RWPE2 (cell line): ENCODE data around the gene CACNA2D2.
"Not testable (repeated sequence)": the region's sequence is repeated elsewhere in the genome, so short reads cannot be mapped to it uniquely, and the experiment has no call there.

Experiments
- ATAC-seq: fragments of 200-7000 bp; cut with Tn5 transposase; 3 replicates; pipeline ENCODE4 v1.9.1; 2021; ENCODE audit warnings: low read depth
- DNase-seq: peaks from one replicate; pipeline ENCODE4 v3.0.0-alpha.2; 2020; ENCODE audit warnings: low spot score
- H3K27ac ChIP-seq: fragments of 450-650 bp; 2 replicates; pipeline ENCODE4 v1.5.1; 2017; ENCODE audit warnings: mild to moderate bottlenecking; ENCODE audit not compliant: poor library complexity, severe bottlenecking
- H3K27me3 ChIP-seq: fragments of 250-450 bp; sonication (Bioruptor Pico); 2 replicates; pipeline ENCODE4 v1.5.1; 2021; ENCODE audit warnings: mild to moderate bottlenecking, moderate library complexity; ENCODE audit not compliant: insufficient read depth, poor library complexity, severe bottlenecking
- H3K36me3 ChIP-seq: fragments of 250-450 bp; sonication (Bioruptor Pico); 2 replicates; pipeline ENCODE4 v1.5.1; 2020; ENCODE audit warnings: low read depth, mild to moderate bottlenecking, moderate library complexity
- H3K4me1 ChIP-seq: fragments of 250-450 bp; sonication (Bioruptor Pico); 2 replicates; pipeline ENCODE4 v1.5.1; 2021; ENCODE audit warnings: mild to moderate bottlenecking, moderate library complexity; ENCODE audit not compliant: insufficient read depth, poor library complexity, severe bottlenecking
- H3K4me3 ChIP-seq: fragments of 250-450 bp; sonication (Bioruptor Pico); 2 replicates; pipeline ENCODE4 v1.5.1; 2021; ENCODE audit warnings: mild to moderate bottlenecking, moderate library complexity; ENCODE audit not compliant: severe bottlenecking
- H3K9me3 ChIP-seq: fragments of 250-450 bp; sonication (Bioruptor Pico); 2 replicates; pipeline ENCODE4 v1.5.1; 2021; ENCODE audit warnings: mild to moderate bottlenecking, moderate library complexity; ENCODE audit not compliant: severe bottlenecking
- TF ChIP-seq, protein P1 (sequence below): fragments of 450-650 bp; IDR thresholded peaks from one replicate; pipeline ENCODE4 v1.5.1; 2017; ENCODE audit warnings: mild to moderate bottlenecking, moderate library complexity; ENCODE audit not compliant: poor library complexity, severe bottlenecking

The CACNA2D2 gene

DNA sequence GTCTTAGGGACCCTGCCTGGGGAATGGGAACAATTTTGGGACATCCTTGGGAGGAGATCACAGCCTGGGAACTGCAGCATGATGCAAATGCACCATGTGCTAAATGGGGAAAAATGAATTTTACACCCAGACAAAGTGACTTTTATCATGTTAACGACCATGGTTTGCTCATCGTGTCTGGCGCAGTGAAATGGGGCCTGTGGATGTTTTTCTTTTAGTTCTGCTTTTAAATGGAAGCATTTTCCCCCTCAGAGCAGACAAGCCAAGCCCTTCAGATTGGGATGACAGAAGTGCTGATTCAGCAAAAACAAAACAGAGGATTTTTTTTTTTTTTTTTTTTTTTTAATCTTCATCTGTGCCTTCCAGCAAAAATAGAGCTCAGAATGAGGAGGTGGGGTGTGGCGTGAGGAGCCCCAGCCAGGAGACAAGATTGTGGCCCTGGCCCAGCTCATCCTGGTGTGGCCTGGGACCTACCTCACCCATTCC is 14.3 kb upstream of the CACNA2D2 start:
- Histone ChIP-seq H3K36me3 (no peaks in the 10 kb centered on the region), H3K9me3 (no peaks in the 10 kb centered on the region), H3K4me1 (no peaks in the 10 kb centered on the region), H3K27ac (no peak overlapping the region), H3K4me3 (no peak overlapping the region), H3K27me3 (no peaks in the 10 kb centered on the region)
- DNase-seq, result no peak
- TF ChIP-seq, protein P1, sequence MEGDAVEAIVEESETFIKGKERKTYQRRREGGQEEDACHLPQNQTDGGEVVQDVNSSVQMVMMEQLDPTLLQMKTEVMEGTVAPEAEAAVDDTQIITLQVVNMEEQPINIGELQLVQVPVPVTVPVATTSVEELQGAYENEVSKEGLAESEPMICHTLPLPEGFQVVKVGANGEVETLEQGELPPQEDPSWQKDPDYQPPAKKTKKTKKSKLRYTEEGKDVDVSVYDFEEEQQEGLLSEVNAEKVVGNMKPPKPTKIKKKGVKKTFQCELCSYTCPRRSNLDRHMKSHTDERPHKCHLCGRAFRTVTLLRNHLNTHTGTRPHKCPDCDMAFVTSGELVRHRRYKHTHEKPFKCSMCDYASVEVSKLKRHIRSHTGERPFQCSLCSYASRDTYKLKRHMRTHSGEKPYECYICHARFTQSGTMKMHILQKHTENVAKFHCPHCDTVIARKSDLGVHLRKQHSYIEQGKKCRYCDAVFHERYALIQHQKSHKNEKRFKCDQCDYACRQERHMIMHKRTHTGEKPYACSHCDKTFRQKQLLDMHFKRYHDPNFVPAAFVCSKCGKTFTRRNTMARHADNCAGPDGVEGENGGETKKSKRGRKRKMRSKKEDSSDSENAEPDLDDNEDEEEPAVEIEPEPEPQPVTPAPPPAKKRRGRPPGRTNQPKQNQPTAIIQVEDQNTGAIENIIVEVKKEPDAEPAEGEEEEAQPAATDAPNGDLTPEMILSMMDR, result no peak
- ATAC-seq, result no peak

- TF ChIP-seq, protein P1, result no peak
- Histone ChIP-seq H3K4me3 (no peak overlapping the region), H3K9me3 (no peaks in the 10 kb centered on the region), H3K27ac (no peak overlapping the region), H3K4me1 (no peaks in the 10 kb centered on the region), H3K27me3 (no peaks in the 10 kb centered on the region), H3K36me3 (no peaks in the 10 kb centered on the region)
- DNase-seq, result no peak
- ATAC-seq, result no peak
Observed at GRCh38 chr3:50516440-50516871, 13.0 kb upstream of the CACNA2D2 start.

GRCh38 chr3:50515565-50516439 is 12.4 kb upstream of the CACNA2D2 start:
- TF ChIP-seq, protein P1, result no peak
- Histone ChIP-seq H3K4me3 (no peak overlapping the region), H3K4me1 (no peaks in the 10 kb centered on the region), H3K9me3 (no peaks in the 10 kb centered on the region), H3K27me3 (no peaks in the 10 kb centered on the region), H3K27ac (no peak overlapping the region), H3K36me3 (no peaks in the 10 kb centered on the region)
- DNase-seq, result no peak
- no peak for ATAC-seq

DNA sequence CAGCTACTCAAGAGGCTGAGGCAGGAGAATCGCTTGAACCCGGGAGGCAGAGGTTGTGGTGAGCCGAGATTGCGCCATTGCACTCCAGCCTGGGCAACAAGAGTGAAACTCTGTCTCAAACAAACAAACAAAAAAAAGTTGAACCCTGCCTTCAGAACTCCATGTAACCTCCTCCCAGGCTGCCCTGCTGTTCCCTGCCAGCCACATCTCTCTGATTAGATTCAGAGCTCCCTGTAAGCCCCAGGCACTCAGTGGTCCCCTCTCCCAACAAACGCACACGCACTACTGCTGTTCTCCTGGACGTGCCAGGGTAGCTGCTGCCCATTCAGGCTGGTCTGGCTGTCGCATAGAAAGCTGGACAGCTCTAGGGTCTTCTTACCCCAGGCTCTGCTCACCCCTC is 9.5 kb upstream of the CACNA2D2 start:
- H3K9me3 ChIP-seq, H3K4me3 ChIP-seq, H3K27ac ChIP-seq, ATAC-seq, H3K27me3 ChIP-seq, H3K4me1 ChIP-seq, DNase-seq, H3K36me3 ChIP-seq: not testable (repeated sequence)

DNA sequence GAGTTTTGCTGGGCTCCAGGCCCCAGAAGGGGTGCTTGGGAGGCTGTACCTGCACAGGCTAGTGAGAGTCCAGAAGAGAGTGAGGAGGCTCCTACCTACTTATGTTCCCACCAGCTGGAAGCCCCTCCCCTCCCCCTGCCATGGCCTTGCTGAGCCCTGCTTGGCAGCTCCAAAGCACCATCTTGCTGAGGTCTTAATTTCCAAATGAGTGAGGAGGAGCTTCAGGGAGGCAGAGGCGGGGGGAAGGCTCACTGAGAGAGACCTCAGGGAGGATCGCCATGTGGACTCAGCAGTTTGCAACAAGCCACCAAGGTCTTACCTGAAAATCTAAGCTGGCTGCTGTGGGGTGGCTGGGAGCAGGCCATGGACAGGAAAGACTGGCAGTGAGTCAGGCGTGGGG is 8.7 kb upstream of the CACNA2D2 start:
- Histone ChIP-seq H3K9me3 (no peaks in the 10 kb centered on the region), H3K4me1 (no peaks in the 10 kb centered on the region), H3K27me3 (no peaks in the 10 kb centered on the region), H3K4me3 (no peak overlapping the region), H3K27ac (no peak overlapping the region), H3K36me3 (no peaks in the 10 kb centered on the region)
- ATAC-seq (no peak), DNase-seq (no peak)
- TF ChIP-seq, protein P1, result no peak
